GM23248 (cell line): ENCODE results near the gene PLXDC1.

Experiments used
- EZH2 ChIP-seq: fragments of 200-600 bp; sonication (generic); IDR thresholded peaks from 2 replicates; pipeline ENCODE4 v1.6.1; 2018; ENCODE audit warnings: antibody characterized with exemption, mild to moderate bottlenecking; ENCODE audit not compliant: insufficient read depth, poor library complexity, severe bottlenecking
- EZH2phosphoT487 ChIP-seq: fragments of 200-600 bp; sonication (generic); IDR thresholded peaks from 2 replicates; pipeline ENCODE4 v1.6.1; 2018; ENCODE audit warnings: antibody characterized with exemption, moderate library complexity, mild to moderate bottlenecking, low read depth; ENCODE audit not compliant: insufficient read depth

- TF ChIP-seq EZH2phosphoT487 (no peak), EZH2 (no peak)
These were observed 35.2 kb downstream of the PLXDC1 start for GRCh38 chr17:39116224-39116623.
